NCI-H2029 treated with DMSO at 0.1 percent for 48 hours (cell line): ENCODE measurements around the gene CIBAR2.

ENCODE experiments used
- DNase-seq: peaks from one replicate; lab custom pipeline; 2025; lab: John Stamatoyannopoulos, UW

CIBAR2 gene

DNA sequence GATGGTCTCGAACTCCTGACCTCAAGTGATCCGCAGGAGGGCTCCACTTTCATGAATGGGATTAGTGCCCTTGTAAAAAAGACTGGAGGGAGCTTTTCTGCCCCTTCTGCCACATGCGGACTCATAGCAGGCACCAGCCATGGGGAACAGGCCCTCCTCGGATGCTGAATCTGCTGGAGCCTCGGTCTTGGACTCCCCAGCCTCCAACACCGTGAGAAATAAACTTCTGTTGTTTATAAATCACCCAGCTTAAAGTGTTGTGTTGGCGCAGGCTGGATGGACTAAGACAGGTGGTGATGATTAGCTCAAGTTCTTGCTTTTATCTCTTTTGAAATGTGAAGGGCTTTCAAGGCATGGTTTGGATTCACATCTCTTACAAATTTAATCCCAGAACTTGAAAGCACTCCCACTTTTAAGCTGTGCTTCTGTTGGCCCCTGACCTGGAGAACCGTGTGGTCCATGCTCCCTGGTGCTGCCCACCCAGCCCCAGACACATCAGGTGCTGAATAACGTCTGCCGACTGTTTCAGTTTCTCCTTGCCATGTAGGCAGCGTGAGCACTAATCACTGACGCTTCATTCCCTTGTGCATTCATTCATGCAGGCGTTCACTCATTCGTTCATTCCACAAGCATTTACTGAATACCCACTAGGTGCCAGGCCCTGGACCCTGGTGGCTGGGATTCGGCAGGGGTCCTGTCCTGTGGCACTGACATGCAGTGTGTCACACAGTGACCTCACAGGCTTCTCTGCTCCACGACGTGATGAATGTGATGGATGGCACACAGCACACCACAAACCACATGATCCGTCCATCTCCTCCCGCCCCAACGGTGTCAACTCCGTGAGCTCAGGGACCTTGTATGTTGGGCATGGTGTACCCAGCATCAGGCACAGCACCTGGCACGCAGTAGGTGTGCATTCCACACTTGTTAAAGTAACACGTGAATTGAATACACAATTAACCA lies 8.9 kb downstream of the CIBAR2 start:
- no peak for DNase-seq

DNA sequence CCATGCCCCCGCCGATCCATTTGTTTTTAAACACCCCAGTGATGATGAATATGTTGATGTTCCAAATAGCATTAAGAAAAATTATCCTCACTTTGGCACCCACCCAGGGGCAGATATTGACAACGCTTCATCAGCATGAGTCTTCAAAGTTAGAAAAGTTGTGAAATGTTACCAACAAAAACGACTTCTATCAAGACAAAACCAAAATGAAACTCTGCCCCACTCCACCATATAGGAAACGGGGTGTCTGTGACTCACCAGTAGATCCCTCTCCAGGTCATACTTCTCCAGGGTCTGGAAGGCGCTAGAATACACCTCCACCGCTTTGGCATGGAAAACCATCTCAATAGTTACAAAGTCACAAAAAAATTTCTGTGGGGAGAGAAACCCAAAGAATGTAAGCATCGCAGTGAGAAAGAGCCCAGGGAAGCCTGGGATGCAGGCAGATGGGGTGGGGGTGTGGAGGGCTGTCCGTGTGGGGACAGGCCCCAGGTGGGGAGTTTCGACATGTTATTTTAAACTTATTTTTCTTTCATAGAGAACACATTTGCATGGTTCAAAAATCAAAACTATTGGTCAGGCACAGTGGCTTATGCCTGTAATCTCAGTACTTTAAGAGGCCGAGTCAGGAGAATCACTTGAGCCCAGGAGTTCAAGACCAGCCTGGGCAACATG lies 10.2 kb downstream of the CIBAR2 start:
- DNase-seq, result no peak

DNA sequence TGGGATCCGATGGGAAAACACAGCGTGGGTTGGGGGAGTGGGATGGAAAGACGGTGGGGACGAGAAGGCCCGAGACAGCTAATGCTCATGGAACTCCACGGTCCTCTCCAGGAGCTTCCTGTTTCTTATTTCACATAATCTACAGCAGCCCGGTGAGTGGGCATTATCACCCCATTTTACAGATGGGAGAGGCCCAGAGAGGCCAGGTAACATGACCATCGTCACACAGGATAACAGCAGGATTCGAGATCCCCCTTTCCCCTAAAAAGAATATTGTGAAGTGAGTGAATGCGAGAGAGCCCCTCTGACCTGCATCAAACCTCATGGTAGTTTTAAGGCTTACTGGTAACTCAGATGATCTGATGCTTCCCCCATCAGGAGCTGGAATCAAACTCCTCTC lies 12.0 kb downstream of the CIBAR2 start:
- DNase-seq, result no peak

DNA sequence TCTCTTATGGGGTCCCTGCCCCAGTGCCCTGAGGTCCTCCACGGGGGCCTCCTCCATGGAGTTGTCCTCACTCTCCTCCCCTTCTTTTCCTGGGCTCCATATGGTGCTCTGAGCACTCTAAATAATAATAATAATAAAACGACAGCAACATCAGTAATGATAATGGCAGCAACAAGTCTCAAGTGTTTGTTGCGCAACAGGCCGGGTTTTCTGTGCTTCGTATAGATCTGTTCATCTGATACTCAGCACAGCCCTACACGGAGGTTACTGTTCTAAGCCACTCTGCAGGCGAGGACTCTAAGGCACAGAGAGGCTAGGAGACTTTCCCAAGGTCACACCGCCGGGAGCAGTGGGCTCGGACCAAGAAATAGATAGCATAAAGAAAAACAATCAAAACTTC lies 13.7 kb downstream of the CIBAR2 start:
- no peak for DNase-seq

GRCh38 chr16:85096921-85097320 lies 15.4 kb downstream of the CIBAR2 start:
- no peak for DNase-seq

DNA sequence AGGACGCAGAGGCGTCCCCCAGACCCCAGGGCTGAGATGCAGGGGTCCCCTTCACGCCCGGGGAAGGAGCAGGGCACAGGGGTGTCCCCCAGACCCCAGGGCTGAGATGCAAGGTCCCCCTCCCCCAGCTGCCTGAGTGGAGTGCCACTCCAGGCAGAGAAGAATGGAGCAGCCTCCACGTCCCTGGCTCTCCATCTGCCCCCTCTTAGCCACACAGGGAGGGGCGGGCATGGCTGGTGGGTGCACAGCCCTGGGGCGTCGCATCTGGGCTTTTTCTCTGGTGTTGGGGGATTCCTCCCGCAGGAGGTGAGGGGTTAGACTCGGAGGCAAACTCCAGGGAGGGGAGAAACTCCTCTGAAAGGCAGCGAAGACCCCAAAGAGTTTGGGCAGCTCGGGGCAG lies 17.5 kb downstream of the CIBAR2 start:
- DNase-seq, result no peak

DNA sequence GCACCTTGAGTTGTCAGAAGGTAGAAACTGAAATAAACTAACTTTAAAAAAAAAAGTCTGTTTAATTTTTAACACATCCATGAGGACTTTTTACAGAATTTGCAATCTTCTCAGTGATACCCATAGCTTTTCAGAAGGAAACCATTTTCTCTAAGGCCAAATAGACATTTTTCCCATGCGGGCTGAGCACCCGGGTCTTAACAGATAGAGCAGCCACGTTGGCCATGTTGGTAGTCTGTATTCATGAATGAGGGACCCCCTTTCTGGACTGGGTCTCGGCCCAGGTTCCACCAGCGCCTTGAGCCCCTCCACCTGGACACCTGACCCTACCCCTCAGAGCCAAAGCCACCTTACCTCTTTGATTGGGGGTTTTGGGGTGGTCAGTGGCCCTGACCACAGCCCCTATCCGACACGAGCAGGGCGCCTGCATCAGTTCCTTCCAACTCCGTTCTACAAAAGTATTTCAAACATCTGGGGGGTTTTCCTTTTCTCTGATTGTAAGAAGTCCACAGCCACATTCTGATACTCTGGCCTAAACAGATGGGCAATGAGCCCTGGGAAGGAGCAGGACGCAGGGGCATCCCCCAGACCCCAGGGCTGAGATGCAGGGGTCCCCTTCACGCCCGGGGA lies 18.0 kb downstream of the CIBAR2 start:
- no peak for DNase-seq

DNA sequence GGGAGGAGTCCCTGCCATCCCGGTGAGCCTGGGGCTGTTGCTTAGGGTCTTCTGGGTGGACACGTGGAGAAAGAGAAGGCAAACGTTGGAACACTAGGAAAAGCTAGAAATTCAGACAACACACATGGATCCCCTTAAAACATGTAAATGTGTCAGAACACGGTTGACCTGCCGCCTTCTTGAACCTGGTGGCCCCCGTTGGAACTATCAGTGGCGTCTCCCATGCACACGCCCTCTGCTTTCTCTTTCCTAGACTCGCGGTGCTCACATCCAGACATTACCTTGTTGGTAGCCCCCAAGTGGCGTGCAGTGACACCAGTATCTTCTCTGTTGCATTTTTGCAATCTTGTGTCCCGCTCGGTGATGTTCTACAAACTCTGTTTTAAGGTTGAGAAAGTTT lies 18.6 kb downstream of the CIBAR2 start:
- DNase-seq, result no peak

- DNase-seq, result no peak
These were observed 19.4 kb downstream of the CIBAR2 start for GRCh38 chr16:85092851-85093250.

DNA sequence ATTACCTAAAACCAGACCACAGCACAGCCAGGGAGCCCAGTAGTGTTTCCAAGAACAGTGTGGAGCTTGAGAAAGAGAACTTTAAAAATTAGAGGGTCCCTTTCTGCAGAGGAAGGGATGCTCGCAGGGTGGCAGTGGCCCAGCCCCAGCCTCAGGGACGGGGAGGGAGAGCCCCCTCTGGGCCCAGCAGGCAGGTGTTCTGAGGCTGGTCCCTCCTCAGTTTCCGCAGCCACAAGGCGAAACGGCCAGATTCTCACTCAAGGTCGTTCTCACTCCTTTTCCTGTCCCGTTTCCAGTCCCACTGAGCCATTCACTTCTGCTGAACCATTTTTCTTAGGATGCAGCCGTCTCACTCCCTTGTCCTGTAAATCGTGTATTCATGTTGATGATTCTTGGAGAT lies 20.0 kb downstream of the CIBAR2 start:
- DNase-seq, result no peak

DNA sequence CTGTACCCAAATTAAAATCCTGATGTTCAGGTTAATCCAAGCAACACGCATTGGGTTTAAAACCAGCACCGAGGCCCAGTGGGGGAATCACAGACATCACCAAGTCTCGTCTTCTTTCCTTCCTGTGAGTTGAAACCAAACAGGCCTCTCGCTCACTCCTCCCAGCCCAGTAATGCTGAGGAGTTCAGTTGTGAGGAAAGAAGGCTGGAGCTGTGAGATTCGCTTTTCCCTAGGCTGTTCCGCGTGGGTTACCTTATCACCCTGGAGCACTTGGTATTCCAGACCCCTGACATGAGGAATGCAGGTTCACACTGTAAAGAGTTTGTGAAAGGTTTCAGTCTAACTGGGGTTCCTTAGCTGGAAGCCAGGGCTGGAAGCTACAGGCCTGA lies 20.8 kb downstream of the CIBAR2 start:
- DNase-seq, result no peak

DNA sequence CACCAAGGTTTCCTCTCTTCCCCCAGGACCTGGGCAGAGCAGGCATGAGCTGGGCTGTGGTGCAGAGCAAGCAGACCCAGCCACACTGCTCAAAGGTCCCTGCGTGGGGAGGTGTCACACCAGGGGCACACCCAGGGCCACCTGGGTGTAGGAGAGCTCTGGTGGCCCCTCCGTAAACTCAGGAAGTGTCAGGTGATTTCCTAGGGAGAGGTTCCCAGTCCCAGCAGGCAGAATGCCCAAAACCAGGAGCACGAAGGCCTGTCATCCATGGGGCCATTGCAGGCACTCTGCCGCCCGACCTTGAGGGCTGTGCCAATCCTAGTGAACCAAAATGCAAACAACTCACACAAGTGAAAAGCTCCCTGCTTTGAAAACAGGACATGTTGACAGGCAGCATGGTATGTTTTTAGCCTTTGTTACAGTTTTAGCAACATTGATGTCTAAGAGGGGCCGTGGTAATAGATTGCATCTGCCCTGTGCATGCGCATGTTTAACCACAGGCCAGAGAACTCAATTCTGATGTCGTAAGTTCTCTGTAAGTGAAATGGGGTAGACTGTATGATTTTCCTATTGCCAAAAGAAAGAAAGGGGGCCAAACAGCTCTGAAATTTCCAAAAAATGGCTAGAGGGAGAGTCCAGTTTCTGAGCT lies 21.3 kb downstream of the CIBAR2 start:
- no peak for DNase-seq

- no peak for DNase-seq
These were observed 22.1 kb downstream of the CIBAR2 start for GRCh38 chr16:85090181-85090580.

GRCh38 chr16:85089525-85089924 lies 22.7 kb downstream of the CIBAR2 start:
- no peak for DNase-seq

GRCh38 chr16:85088570-85089199 lies 23.6 kb downstream of the CIBAR2 start:
- DNase-seq, result no peak

GRCh38 chr16:85087899-85088569 lies 24.2 kb downstream of the CIBAR2 start:
- DNase-seq, result no peak

DNA sequence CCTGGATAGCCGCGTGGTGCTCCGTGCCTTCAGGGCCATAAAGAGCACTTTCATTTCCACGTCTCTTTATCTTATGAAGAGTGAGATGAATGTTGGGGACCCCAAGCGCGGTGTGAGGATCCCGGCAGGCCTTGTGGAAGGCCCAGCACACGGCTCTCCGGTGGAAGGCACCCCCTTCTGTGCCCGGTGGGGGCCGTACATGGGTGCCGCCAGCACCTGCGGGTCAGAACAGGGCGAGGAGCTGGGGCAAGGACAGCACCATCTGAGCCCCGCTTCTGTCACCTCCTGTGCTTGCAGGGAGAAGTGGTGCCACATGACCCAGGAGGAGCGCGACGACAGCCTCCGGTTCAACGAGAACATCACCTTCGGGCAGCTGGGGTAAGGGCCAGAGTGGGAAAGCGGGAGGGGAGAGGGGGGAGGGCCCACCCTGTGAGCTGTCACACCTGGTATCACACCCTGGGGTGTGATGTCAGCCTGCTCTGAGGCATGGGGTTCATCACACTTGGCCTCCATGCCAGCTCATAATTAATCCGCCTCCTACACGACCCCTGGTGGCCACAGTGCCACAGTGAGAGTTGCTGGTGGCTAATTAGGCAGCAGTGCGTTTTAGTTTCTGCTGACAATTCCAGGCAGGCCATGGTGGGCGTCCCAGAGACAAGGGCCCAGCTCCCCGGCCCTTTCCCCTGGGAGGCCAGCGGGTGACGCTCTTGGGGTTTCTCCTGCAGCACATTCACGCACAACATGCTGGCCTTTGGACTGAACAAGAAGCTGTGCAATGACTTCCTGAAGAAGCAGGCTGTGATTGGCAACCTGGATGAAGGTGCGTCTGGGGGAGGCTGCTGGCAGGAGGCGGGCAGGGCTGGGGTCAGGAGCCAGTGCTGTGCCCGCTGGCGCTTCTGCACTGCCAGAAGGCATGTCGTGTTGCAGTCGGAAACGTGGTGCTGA lies 25.7 kb downstream of the CIBAR2 start:
- DNase-seq, result no peak

DNA sequence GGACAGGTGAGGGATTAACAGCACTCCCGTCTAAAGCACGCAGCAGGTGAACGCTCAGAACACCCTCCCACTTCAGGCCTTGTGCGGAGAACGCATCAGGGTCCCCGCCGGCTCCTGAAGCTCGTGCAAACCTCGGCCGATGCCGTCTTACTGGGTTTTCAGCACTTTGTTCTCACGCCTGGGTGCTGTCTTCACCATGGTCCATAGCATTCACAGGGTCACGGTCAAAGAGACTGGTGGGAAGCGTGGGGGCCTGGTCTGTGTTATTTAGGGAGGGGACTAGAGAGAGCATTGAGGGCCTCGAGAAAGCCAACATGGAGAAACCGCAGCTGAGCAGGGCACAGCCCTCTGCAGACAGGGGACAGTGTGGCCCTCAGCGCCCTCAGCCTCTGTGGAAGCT lies 26.6 kb downstream of the CIBAR2 start:
- DNase-seq, result no peak

- DNase-seq, result no peak
These were observed 27.3 kb downstream of the CIBAR2 start for GRCh38 chr16:85084841-85085510.
